Endodermal cell (in vitro differentiated cells): ENCODE results near the gene SLX4IP. TPM values are rescaled to one million over a fixed set of nuclear protein-coding genes. Genes with fewer than 3 reads are reported as not detected.

Experiments
- DNase-seq: peaks from one replicate; pipeline ENCODE4 v3.0.0-alpha.2; 2017
- H3K27ac ChIP-seq: 2 replicates; pipeline ENCODE4 v1.5.1; 2013; ENCODE audit warnings: mild to moderate bottlenecking, low read depth, low read length, moderate library complexity
- H3K27me3 ChIP-seq: 2 replicates; pipeline ENCODE4 v1.6.1; 2013; ENCODE audit warnings: mild to moderate bottlenecking, low read length, moderate library complexity; ENCODE audit not compliant: insufficient read depth, control insufficient read depth, poor library complexity, severe bottlenecking
- H3K36me3 ChIP-seq: 2 replicates; pipeline ENCODE4 v1.7.0; 2013; ENCODE audit warnings: mild to moderate bottlenecking, low read length, moderate library complexity; ENCODE audit not compliant: control insufficient read depth, insufficient read depth
- H3K4me1 ChIP-seq: one replicate; pipeline ENCODE4 v1.7.0; 2013; ENCODE audit warnings: low read length; ENCODE audit not compliant: control insufficient read depth, insufficient read depth
- H3K4me3 ChIP-seq: 2 replicates; pipeline ENCODE4 v1.5.1; 2013; ENCODE audit warnings: mild to moderate bottlenecking, low read length, moderate library complexity
- H3K9ac ChIP-seq: 2 replicates; pipeline ENCODE4 v1.6.1; 2013; ENCODE audit warnings: mild to moderate bottlenecking, low read length, moderate library complexity; ENCODE audit not compliant: poor library complexity, severe bottlenecking; ENCODE audit errors: extremely low read depth
- H3K9me3 ChIP-seq: 2 replicates; pipeline ENCODE4 v1.6.1; 2013; ENCODE audit warnings: mild to moderate bottlenecking, low read length, moderate library complexity; ENCODE audit not compliant: control insufficient read depth
- H3K27ac Mint-ChIP-seq: 2 replicates; pipeline ENCODE4 v1.8.0; 2020; ENCODE audit warnings: mixed read lengths
- H3K27me3 Mint-ChIP-seq: 2 replicates; pipeline ENCODE4 v1.8.0; 2021; ENCODE audit warnings: mild to moderate bottlenecking, mixed read lengths; ENCODE audit not compliant: insufficient read depth
- H3K36me3 Mint-ChIP-seq: 2 replicates; pipeline ENCODE4 v1.8.0; 2020; ENCODE audit warnings: low read depth, mixed read lengths
- H3K4me1 Mint-ChIP-seq: 2 replicates; pipeline ENCODE4 v1.8.0; 2020; ENCODE audit warnings: mixed read lengths
- H3K4me3 Mint-ChIP-seq: 2 replicates; pipeline ENCODE4 v1.8.0; 2020; ENCODE audit warnings: mild to moderate bottlenecking, moderate library complexity, mixed read lengths
- H3K9me3 Mint-ChIP-seq: 2 replicates; pipeline ENCODE4 v1.8.0; 2020; ENCODE audit warnings: mild to moderate bottlenecking, mixed read lengths
- CTCF ChIP-seq: fragments of 200-600 bp; sonication (generic); conservative IDR thresholded peaks from 2 replicates; pipeline ENCODE4 v1.5.0; 2021; ENCODE audit warnings: antibody characterized with exemption, mild to moderate bottlenecking
- WGBS, 2 experiments: methylation state at CpG; one replicate each; pipeline versions ENCODE4 v1.1.5 to v1.1.7; 2013; ENCODE audit warnings: missing lambda C conversion rate in 2 of 2, mixed read lengths in 1 of 2; ENCODE audit not compliant: insufficient coverage in 1 of 2, insufficient read length in 1 of 2; 5-methylcytosine and 5-hydroxymethylcytosine counted together
- total RNA-seq, 2 donors: library from RNA; stranded (reverse); fragmentation: NEBNext Ultra II Directional in 1 of 2; extraction: Animal tissue kit (Norgen Biotek cat#: 25700) in 1 of 2; gene quantifications; 2 replicates in 1 of 2; 3 replicates in 1 of 2; pipeline ENCODE4 v1.2.1, GENCODE V29; 2021

The SLX4IP gene
- total RNA-seq, 2 donors from 2014 or later = 9.2 to 9.5 TPM

GRCh38 chr20:10402938-10403608 is 32.0 kb upstream of the SLX4IP start:
- no peak overlapping the region for H3K27ac ChIP-seq
- H3K9ac ChIP-seq = no peak overlapping the region
- 91 to 100% methylated on average over 3 of the region's 3 CpGs for WGBS, 2 experiments
- no peaks in the 10 kb centered on the region for H3K9me3 ChIP-seq
- H3K36me3 Mint-ChIP-seq = no peaks in the 10 kb centered on the region
- H3K27ac Mint-ChIP-seq = no peak overlapping the region
- H3K27me3 Mint-ChIP-seq = no peaks in the 10 kb centered on the region
- no peaks in the 10 kb centered on the region for H3K27me3 ChIP-seq
- H3K4me3 Mint-ChIP-seq = no peak overlapping the region
- H3K4me3 ChIP-seq = no peak overlapping the region
- TF ChIP-seq CTCF = no peak
- no peaks in the 10 kb centered on the region for H3K9me3 Mint-ChIP-seq
- no peaks in the 10 kb centered on the region for H3K4me1 ChIP-seq
- H3K36me3 ChIP-seq = peaks cover 3% of the 10 kb centered on the region
- H3K4me1 Mint-ChIP-seq = peaks cover 7% of the 10 kb centered on the region
- DNase-seq = no peak

GRCh38 chr20:10404023-10404628 is 31.0 kb upstream of the SLX4IP start:
- Mint-ChIP-seq H3K4me3 (no peak overlapping the region), H3K27me3 (no peaks in the 10 kb centered on the region), H3K27ac (no peak overlapping the region), H3K9me3 (no peaks in the 10 kb centered on the region), H3K36me3 (no peaks in the 10 kb centered on the region), H3K4me1 (peaks cover 3% of the 10 kb centered on the region)
- no peak for TF ChIP-seq CTCF
- 98 to 100% methylated on average over 1 to 2 of the region's 2 CpGs for WGBS, 2 experiments
- Histone ChIP-seq H3K9me3 (no peaks in the 10 kb centered on the region), H3K27me3 (no peaks in the 10 kb centered on the region), H3K9ac (no peak overlapping the region), H3K36me3 (peaks cover 3% of the 10 kb centered on the region), H3K4me3 (no peak overlapping the region), H3K27ac (no peak overlapping the region), H3K4me1 (no peaks in the 10 kb centered on the region)
- DNase-seq = no peak

- no peak overlapping the region for H3K4me3 ChIP-seq
- H3K9me3 ChIP-seq = no peaks in the 10 kb centered on the region
- Mint-ChIP-seq H3K9me3 (no peaks in the 10 kb centered on the region), H3K4me1 (no peaks in the 10 kb centered on the region), H3K4me3 (no peak overlapping the region), H3K36me3 (no peaks in the 10 kb centered on the region), H3K27ac (no peak overlapping the region), H3K27me3 (no peaks in the 10 kb centered on the region)
- H3K27ac ChIP-seq = no peak overlapping the region
- WGBS, 2 experiments = 93 to 100% methylated on average over 2 to 3 of the region's 4 CpGs
- H3K36me3 ChIP-seq = peaks cover 3% of the 10 kb centered on the region
- no peak for DNase-seq
- no peaks in the 10 kb centered on the region for H3K4me1 ChIP-seq
- H3K9ac ChIP-seq = no peak overlapping the region
- TF ChIP-seq CTCF = peak; percentile 31
- H3K27me3 ChIP-seq = no peaks in the 10 kb centered on the region
Observed at GRCh38 chr20:10404959-10405530, 30.1 kb upstream of the SLX4IP start.
